ENCODE results near the gene MYO18B.

MYO18B gene, protein sequence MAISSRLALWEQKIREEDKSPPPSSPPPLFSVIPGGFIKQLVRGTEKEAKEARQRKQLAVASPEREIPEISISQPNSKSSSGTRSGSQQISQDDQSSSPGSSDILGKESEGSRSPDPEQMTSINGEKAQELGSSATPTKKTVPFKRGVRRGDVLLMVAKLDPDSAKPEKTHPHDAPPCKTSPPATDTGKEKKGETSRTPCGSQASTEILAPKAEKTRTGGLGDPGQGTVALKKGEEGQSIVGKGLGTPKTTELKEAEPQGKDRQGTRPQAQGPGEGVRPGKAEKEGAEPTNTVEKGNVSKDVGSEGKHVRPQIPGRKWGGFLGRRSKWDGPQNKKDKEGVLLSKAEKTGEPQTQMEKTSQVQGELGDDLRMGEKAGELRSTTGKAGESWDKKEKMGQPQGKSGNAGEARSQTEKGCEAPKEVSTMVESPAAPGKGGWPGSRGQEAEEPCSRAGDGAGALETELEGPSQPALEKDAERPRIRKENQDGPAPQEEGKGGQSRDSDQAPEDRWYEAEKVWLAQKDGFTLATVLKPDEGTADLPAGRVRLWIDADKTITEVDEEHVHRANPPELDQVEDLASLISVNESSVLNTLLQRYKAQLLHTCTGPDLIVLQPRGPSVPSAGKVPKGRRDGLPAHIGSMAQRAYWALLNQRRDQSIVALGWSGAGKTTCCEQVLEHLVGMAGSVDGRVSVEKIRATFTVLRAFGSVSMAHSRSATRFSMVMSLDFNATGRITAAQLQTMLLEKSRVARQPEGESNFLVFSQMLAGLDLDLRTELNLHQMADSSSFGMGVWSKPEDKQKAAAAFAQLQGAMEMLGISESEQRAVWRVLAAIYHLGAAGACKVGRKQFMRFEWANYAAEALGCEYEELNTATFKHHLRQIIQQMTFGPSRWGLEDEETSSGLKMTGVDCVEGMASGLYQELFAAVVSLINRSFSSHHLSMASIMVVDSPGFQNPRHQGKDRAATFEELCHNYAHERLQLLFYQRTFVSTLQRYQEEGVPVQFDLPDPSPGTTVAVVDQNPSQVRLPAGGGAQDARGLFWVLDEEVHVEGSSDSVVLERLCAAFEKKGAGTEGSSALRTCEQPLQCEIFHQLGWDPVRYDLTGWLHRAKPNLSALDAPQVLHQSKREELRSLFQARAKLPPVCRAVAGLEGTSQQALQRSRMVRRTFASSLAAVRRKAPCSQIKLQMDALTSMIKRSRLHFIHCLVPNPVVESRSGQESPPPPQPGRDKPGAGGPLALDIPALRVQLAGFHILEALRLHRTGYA (N-terminal part only)

DNA sequence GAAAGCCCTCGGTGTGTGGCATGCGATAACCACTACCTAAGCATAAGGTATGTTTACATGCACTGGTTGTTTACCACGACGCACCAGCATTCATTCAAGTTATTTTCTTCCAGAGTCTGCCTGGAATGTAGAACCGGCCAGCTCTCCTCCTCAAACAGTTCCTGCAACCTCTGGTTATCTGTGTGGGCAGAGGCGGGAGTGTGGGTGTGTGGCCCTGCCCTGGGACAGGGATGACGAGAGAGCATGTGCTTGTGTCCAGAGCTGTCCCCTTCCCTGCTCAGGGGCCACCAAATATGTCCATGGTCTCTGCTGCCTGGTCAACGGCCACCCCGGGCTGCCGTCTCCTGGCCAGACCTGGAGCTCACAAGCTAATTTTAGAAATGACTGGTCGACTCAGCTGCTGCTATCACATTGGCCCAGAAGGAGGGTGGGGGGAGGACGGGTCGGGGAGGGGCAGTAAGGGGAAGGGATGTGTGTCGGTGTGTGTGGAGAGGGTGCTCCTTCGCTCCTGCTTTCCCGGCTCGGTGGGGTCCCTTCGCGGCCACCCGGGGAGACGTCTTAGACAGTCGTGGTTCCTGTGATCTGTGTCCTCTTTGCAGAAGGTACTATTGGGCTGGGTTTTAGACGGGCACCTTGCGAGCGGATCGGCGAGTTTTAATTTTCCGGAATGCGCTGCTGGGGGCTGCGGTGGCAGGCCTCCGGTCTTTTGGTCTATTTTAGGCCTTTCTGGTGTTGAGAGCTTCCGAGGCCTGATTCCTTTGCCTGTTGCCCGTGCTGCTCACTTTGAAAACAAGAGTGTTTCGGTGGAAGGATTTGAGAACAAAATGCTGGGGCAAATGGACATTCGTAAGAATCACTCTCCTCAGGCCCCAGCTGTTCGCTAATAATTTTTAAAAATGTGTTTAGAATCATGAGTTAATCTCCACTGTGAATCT is at the start of gene MYO18B:
TSS of gene MYO18B (plus strand) at position 497 of the 935 bp plus-strand sequence. CDS start 18,905 bp downstream, outside the sequence.
- TF ChIP-seq, protein P1, sequence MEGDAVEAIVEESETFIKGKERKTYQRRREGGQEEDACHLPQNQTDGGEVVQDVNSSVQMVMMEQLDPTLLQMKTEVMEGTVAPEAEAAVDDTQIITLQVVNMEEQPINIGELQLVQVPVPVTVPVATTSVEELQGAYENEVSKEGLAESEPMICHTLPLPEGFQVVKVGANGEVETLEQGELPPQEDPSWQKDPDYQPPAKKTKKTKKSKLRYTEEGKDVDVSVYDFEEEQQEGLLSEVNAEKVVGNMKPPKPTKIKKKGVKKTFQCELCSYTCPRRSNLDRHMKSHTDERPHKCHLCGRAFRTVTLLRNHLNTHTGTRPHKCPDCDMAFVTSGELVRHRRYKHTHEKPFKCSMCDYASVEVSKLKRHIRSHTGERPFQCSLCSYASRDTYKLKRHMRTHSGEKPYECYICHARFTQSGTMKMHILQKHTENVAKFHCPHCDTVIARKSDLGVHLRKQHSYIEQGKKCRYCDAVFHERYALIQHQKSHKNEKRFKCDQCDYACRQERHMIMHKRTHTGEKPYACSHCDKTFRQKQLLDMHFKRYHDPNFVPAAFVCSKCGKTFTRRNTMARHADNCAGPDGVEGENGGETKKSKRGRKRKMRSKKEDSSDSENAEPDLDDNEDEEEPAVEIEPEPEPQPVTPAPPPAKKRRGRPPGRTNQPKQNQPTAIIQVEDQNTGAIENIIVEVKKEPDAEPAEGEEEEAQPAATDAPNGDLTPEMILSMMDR (IDR thresholded peaks at IDR 0.05; ENCODE audit: low read depth, low read length) = no peak
- H3K4me3 ChIP-seq (ENCODE audit: low read depth, low read length) = no peak within 1 kb of the TSS

GRCh38 chr22:25692397-25693267 is 49.4 kb upstream of the MYO18B start:
- TF ChIP-seq, protein P1 (IDR thresholded peaks at IDR 0.05; ENCODE audit: low read depth, low read length) = no peak
- H3K4me3 ChIP-seq (ENCODE audit: low read depth, low read length) = no peak overlapping the region

- TF ChIP-seq, protein P1 (IDR thresholded peaks at IDR 0.05; ENCODE audit: low read depth, low read length) = no peak
- H3K4me3 ChIP-seq (ENCODE audit: low read depth, low read length) = no peak overlapping the region
Observed at GRCh38 chr22:25693268-25693565, 48.8 kb upstream of the MYO18B start.

DNA sequence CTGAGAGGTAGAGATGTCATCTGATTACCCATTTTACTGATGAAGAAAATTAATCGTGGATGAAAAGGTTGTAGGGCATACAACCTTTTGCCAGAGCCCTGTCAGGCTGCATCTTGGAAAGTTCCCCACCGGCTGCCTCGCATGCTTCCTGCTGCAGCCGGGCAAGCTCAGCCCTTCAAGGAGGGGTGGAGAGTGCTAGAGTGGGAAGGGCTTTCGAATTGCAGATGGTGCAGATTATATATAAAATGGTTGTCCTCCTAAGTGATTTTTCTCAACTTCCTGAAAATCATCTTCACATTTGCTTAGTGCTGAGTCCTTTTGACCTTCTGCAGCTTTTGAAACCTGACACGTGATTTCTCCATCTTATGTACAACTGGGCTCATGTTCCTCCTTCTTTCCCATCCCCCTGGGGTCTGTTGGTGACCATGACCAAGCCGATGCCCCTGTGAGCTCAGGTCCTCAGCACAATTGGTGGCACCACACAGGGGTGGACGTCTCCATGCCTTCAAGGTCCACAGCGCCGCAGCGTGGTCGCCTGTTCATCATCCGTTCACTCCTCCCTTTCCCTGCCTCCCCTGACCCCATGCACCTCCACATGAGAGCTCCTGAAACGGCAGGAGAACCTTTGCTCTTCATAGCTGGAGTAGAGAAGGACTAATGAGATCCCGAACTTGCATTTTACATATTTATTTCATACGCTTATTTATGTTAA is 47.6 kb upstream of the MYO18B start:
- no peak overlapping the region for H3K4me3 ChIP-seq (ENCODE audit: low read depth, low read length)
- TF ChIP-seq, protein P1 (IDR thresholded peaks at IDR 0.05; ENCODE audit: low read depth, low read length) = no peak

DNA sequence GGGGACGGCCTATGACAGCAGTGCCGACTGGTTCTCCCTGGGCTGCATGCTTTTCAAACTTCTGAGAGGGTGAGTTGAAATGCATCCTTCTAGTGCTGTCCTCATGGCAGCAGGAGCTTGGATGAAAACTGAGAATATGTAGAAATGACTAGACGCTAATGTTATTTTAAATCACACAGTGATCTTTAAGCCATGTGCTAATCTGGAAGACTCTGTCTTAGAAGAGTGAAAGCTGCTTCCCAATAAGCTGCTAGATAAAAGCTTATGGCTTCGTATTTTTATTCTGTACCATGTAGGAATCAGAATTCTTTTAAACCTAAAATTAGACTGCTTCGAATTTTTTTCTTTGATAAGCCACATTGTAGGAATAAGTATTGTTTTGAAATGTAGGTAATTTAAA is 46.8 kb upstream of the MYO18B start:
- H3K4me3 ChIP-seq (ENCODE audit: low read depth, low read length) = no peak overlapping the region
- TF ChIP-seq, protein P1 (IDR thresholded peaks at IDR 0.05; ENCODE audit: low read depth, low read length) = no peak

Data from WI38 (cell line).